ENCODE data around the gene PRR3. TPM values are rescaled to one million over a fixed set of nuclear protein-coding genes. Genes with fewer than 3 reads are reported as not detected.

PRR3 gene
- total and polyA plus RNA-seq, 9 of the 15 experiments (the other 6 are each of a cell fraction or from before 2014, with no cell fraction given): 23.5 to 59.6 (median 28.8) TPM

- no peak for TF ChIP-seq ZMIZ1 (IDR thresholded peaks at IDR 0.05; ENCODE audit: low read depth in 2 of 2, low read length in 2 of 2)
- no peak for TF ChIP-seq ZNF561 (CRISPR knock-in tag; conservative IDR thresholded peaks at IDR 0.05)
- TF ChIP-seq MLX (CRISPR knock-in tag; conservative IDR thresholded peaks at IDR 0.05): no peak; a peak in 1 of 4 replicates
- TF ChIP-seq MTF1 (CRISPR knock-in tag; IDR thresholded peaks at IDR 0.05; ENCODE audit: borderline replicate concordance): no peak
- no peak; the same call in 1 of the 2 replicates for TF ChIP-seq ZNF384 (IDR thresholded peaks at IDR 0.05; ENCODE audit: low read depth, low read length)
- peak; percentile 85; the same call in 1 of the 2 replicates for TF ChIP-seq MTA3 (IDR thresholded peaks at IDR 0.05; ENCODE audit: borderline replicate concordance)
- TF ChIP-seq ZBTB1 (CRISPR knock-in tag; IDR thresholded peaks at IDR 0.05; ENCODE audit: borderline replicate concordance, low read depth): no peak
- no peak for TF ChIP-seq ZBTB34 (CRISPR knock-in tag; IDR thresholded peaks at IDR 0.05)
- TF ChIP-seq XRCC3 (IDR thresholded peaks at IDR 0.05): no peak
- no peak for TF ChIP-seq ZNF408 (CRISPR knock-in tag; IDR thresholded peaks at IDR 0.05; ENCODE audit: low read depth)
- TF ChIP-seq NCOA6 (IDR thresholded peaks at IDR 0.05): no peak
- TF ChIP-seq KLF16 (IDR thresholded peaks at IDR 0.05): no peak
- TF ChIP-seq KLF1 (tag; IDR thresholded peaks at IDR 0.05): peak; percentile 84
- no peak; the same call in 1 of the 2 replicates for TF ChIP-seq ZNF511 (CRISPR knock-in tag; IDR thresholded peaks at IDR 0.05)
- TF ChIP-seq ZSCAN32 (CRISPR knock-in tag; IDR thresholded peaks at IDR 0.05): no peak
- TF ChIP-seq NFYB (IDR thresholded peaks at IDR 0.05; ENCODE audit: extremely low read depth, insufficient read length): peak; percentile 15
- no peak for TF ChIP-seq TSC22D4 (tag; IDR thresholded peaks at IDR 0.05)
- no peak for TF ChIP-seq SAP30 (IDR thresholded peaks at IDR 0.05; ENCODE audit: borderline replicate concordance, insufficient read depth, low read depth, low read length, poor library complexity, severe bottlenecking)
- peak; percentile 73 for TF ChIP-seq E2F1 (CRISPR knock-in tag; IDR thresholded peaks at IDR 0.05)
Observed at GRCh38 chr6:30515944-30516753, 40.9 kb upstream of the PRR3 start (continued).
